MCF 10A (cell line): ENCODE results near the gene BMI1. TPM values are rescaled to one million over a fixed set of nuclear protein-coding genes. Genes with fewer than 3 reads are reported as not detected.
A peak's percentile ranks its signal among the peaks of the same experiment; 100 is the strongest.

Experiments used
- Bru-seq: library from RNA; stranded (reverse); fragments of 400-500 nt; gene quantifications from one replicate; lab custom pipeline; 2021; lab: Mats Ljungman, UMichigan
- BruChase-seq, 2 experiments: library from RNA; stranded (reverse); fragments of 400-500 nt; gene quantifications; one replicate each; lab custom pipeline; 2021; lab: Mats Ljungman, UMichigan
- BruUV-seq: library from RNA; stranded (reverse); fragments of 400-500 nt; replicated peaks from 2 replicates; lab custom pipeline; 2021; lab: Mats Ljungman, UMichigan
- CTCF ChIA-PET: fragments of 300-600 bp; sonication (Branson Sonifier 250); formaldehyde crosslinking; extraction: SDS; loops from one replicate; lab custom pipeline; 2021; ENCODE audit warnings: antibody characterized with exemption, inconsistent platforms; lab: Yijun Ruan, JAX
- POLR2A ChIA-PET: fragments of 300-600, 350-650 bp; sonication (Branson Sonifier 250); formaldehyde crosslinking; extraction: SDS; loops from one replicate; lab custom pipeline; 2020; ENCODE audit warnings: antibody characterized with exemption, inconsistent platforms; lab: Yijun Ruan, JAX
- DNase-seq: peaks from one replicate; pipeline ENCODE4 v3.0.0-alpha.2; 2018; ENCODE audit not compliant: unreplicated experiment
- H3K27ac Mint-ChIP-seq: one replicate; pipeline ENCODE4 v1.8.0; 2022; ENCODE audit warnings: mild to moderate bottlenecking, low read depth, mixed read lengths; ENCODE audit not compliant: unreplicated experiment
- H3K27me3 Mint-ChIP-seq: one replicate; pipeline ENCODE4 v1.8.0; 2022; ENCODE audit warnings: mixed read lengths; ENCODE audit not compliant: insufficient read depth, unreplicated experiment
- H3K36me3 Mint-ChIP-seq: one replicate; pipeline ENCODE4 v1.8.0; 2022; ENCODE audit warnings: mild to moderate bottlenecking, moderate library complexity, mixed read lengths; ENCODE audit not compliant: insufficient read depth, unreplicated experiment
- H3K4me1 Mint-ChIP-seq: one replicate; pipeline ENCODE4 v1.8.0; 2022; ENCODE audit warnings: mixed read lengths; ENCODE audit not compliant: insufficient read depth, unreplicated experiment
- H3K4me3 Mint-ChIP-seq: one replicate; pipeline ENCODE4 v1.8.0; 2022; ENCODE audit warnings: mild to moderate bottlenecking, moderate library complexity, mixed read lengths; ENCODE audit not compliant: unreplicated experiment
- H3K9me3 Mint-ChIP-seq: one replicate; pipeline ENCODE4 v1.8.0; 2022; ENCODE audit warnings: mixed read lengths; ENCODE audit not compliant: unreplicated experiment
- intact Hi-C: fragments of 100-400 bp; cut with micrococcal nuclease; formaldehyde crosslinking; loops from 2 replicates; pipeline ENCODE4 v1.14.1; 2022
- long read RNA-seq: library from polyadenylated mRNA; stranded (forward); transcript quantifications from one replicate; pipeline ENCODE4 v2.0.0, GENCODE V29; 2022
- total RNA-seq: library from RNA; stranded (reverse); gene quantifications from 2 replicates; pipeline ENCODE4 v1.2.3, GENCODE V29; 2022
- TF ChIP-seq, protein P1 (sequence below): fragments of 200-600 bp; IDR thresholded peaks from one replicate; pipeline ENCODE4 v1.8.0; 2022; ENCODE audit warnings: antibody characterized with exemption, mild to moderate bottlenecking; ENCODE audit not compliant: unreplicated experiment

Gene BMI1
- total RNA-seq (78.0 and 80.1 TPM in 2 replicates), Bru-seq, nascent RNA (percentile 94 among the genes with signal in this experiment), BruChase-seq, experiment 1, labeled RNA remaining after a 6-hour chase (percentile 100 among the genes with signal in this experiment), BruChase-seq, experiment 2, labeled RNA remaining after a 2-hour chase (percentile 99 among the genes with signal in this experiment)
- long read RNA-seq, transcript BMI1-201 (10 exons, 3,428 nt): major isoform, 156 of 176 reads
- long read RNA-seq, partial matches to known transcripts: 0 of 176 reads
- long read RNA-seq, other reads (novel, unspliced or antisense): 20 of 176 reads

DNA sequence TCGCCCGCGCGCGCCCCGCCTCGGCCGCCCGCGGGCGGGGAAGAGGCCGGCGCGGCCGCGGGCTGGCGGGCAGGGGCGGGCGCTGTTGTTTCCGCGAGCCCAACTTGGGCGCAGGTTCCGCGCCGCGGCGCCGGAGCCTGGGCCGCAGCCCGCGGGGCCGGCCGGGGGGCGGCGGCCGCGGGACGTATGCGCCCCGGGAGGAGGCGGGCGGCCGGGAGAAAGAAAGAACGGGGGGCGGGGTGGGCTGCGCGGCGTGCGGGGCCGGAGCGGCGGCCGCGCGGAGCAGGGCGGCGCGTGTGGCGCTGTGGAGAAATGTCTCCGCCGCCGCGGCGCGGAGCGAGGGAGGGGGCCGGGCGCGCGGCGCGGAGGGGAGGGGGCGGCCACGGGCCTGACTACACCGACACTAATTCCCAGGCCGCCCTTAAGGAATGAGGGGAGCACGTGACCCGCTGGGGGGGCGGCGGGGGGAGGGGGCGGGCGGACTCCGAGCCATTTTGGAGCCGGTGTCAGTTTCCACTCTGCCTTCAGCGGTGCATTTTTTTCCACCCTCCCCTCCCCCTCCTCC is at the start of gene BMI1:
Gene BMI1 (plus strand): TSS at position 509 of the 565 bp plus-strand sequence. CDS start 5,351 bp downstream, outside the sequence.
- no TSS peak for BruUV-seq
- peak within 1 kb of the TSS; percentile 82 for H3K4me3 Mint-ChIP-seq
- peak within 1 kb of the TSS; percentile 93 for H3K27ac Mint-ChIP-seq
- DNase-seq: peak; percentile 79
- TF ChIP-seq, protein P1, sequence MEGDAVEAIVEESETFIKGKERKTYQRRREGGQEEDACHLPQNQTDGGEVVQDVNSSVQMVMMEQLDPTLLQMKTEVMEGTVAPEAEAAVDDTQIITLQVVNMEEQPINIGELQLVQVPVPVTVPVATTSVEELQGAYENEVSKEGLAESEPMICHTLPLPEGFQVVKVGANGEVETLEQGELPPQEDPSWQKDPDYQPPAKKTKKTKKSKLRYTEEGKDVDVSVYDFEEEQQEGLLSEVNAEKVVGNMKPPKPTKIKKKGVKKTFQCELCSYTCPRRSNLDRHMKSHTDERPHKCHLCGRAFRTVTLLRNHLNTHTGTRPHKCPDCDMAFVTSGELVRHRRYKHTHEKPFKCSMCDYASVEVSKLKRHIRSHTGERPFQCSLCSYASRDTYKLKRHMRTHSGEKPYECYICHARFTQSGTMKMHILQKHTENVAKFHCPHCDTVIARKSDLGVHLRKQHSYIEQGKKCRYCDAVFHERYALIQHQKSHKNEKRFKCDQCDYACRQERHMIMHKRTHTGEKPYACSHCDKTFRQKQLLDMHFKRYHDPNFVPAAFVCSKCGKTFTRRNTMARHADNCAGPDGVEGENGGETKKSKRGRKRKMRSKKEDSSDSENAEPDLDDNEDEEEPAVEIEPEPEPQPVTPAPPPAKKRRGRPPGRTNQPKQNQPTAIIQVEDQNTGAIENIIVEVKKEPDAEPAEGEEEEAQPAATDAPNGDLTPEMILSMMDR: no peak
- H3K36me3 Mint-ChIP-seq: peaks cover 4% of the 10 kb centered on the region
- CTCF ChIA-PET: no interaction called here
- peaks cover 11% of the 10 kb centered on the region for H3K27me3 Mint-ChIP-seq
- POLR2A ChIA-PET: interaction anchor here (0.7 to 8.0 kb wide), 9 partner anchors 9 to 824 kb away, joined by 3 to 239 read pairs (median 4); partner anchors contain the start of gene DNAJC1
- peaks cover 32% of the 10 kb centered on the region for H3K4me1 Mint-ChIP-seq
- intact Hi-C loops: loop anchor here (1.0 to 10.0 kb wide), 3 partner anchors 91 to 394 kb away; partner anchors contain the start of gene PIP4K2A
- H3K9me3 Mint-ChIP-seq: no peaks in the 10 kb centered on the region

DNA sequence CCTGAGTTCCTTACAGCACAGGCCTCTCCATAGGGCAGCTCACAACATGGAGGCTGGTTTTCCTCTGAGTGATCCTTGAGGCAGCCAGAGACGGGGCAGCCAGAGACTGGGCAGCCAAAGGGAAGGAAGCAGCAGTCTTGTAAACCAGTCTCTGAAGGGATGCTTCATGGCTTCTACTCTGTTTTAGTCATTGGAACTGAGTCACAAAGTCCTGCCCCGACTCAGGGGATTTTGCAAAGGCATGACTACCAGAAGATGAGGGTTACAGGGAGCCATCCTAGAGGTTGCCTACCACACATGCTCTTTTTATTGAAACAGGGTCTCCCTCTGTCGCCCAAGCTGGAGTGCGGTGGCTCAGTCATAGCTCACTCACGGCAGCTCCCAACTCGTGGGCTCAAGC is 49.1 kb upstream of the BMI1 start:
- intact Hi-C loops: no loop called here
- TF ChIP-seq, protein P1: no peak
- DNase-seq: no peak
- Mint-ChIP-seq H3K4me3 (no peak overlapping the region), H3K27ac (no peak overlapping the region), H3K36me3 (no peaks in the 10 kb centered on the region), H3K4me1 (no peaks in the 10 kb centered on the region), H3K27me3 (no peaks in the 10 kb centered on the region), H3K9me3 (no peaks in the 10 kb centered on the region)
- ChIA-PET CTCF (no interaction called here), POLR2A (no interaction called here)
- no TSS peak for BruUV-seq

DNA sequence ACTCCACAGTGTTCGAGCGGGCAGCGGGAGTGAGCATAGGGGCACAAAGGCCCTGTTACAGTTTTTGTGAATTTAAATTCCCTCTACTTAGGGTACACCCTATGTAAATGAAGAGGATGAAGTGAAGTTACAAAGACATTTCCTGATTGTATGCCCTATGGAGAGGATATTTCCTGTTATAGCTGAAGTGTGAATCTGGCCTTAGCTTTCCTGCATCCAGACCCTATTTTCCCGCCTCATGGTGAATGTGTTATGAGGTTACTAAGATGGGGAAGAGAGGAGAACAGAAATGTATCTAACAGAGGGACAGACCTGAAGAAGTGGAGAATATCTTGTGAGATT is 42.5 kb upstream of the BMI1 start:
- POLR2A ChIA-PET: no interaction called here
- H3K4me1 Mint-ChIP-seq: no peaks in the 10 kb centered on the region
- intact Hi-C loops: no loop called here
- CTCF ChIA-PET: interaction anchor here (0.7 kb wide), 1 partner anchor 297 kb away, joined by 5 read pairs; no protein-coding TSS in a partner anchor
- no peaks in the 10 kb centered on the region for H3K36me3 Mint-ChIP-seq
- H3K9me3 Mint-ChIP-seq: no peaks in the 10 kb centered on the region
- H3K27ac Mint-ChIP-seq: no peak overlapping the region
- no peak overlapping the region for H3K4me3 Mint-ChIP-seq
- BruUV-seq: no TSS peak
- TF ChIP-seq, protein P1: no peak
- H3K27me3 Mint-ChIP-seq: peaks cover 15% of the 10 kb centered on the region
- DNase-seq: no peak

DNA sequence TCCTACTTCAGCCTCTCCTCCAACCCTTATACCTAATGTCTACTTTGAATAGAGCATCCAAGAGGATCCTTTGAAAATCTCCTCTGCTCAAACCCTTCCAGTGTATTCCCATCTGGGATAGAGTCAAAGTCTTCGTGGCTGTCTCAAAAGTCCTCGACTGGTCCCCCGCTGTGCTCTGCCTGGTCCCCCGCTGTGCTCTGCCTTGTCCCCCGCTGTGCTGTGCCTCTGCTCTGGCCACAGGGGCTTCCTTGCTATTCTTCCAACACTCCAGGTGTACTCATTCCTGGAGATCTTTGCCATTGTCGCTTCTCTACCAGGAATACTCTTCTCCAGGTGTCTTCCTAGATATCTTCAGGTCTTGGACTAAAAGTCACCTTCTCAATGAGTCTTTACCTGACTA is 40.8 kb upstream of the BMI1 start:
- H3K4me1 Mint-ChIP-seq: no peaks in the 10 kb centered on the region
- DNase-seq: no peak
- H3K36me3 Mint-ChIP-seq: no peaks in the 10 kb centered on the region
- no peaks in the 10 kb centered on the region for H3K9me3 Mint-ChIP-seq
- no TSS peak for BruUV-seq
- ChIA-PET POLR2A (interaction anchor here (0.7 kb wide), 1 partner anchor 353 kb away, joined by 3 read pairs; no protein-coding TSS in a partner anchor), CTCF (interaction anchor here (0.7 kb wide), 1 partner anchor 775 kb away, joined by 3 read pairs; no protein-coding TSS in a partner anchor)
- no peak overlapping the region for H3K4me3 Mint-ChIP-seq
- no peak overlapping the region for H3K27ac Mint-ChIP-seq
- peaks cover 15% of the 10 kb centered on the region for H3K27me3 Mint-ChIP-seq
- intact Hi-C loops: no loop called here
- TF ChIP-seq, protein P1: no peak
